A549 treated with Mapracorat at 1 μM for 4 hours (cell line): ENCODE measurements around the gene KPNA1. TPM values are rescaled to one million over a fixed set of nuclear protein-coding genes. Genes with fewer than 3 reads are reported as not detected.

ENCODE experiments used
- total RNA-seq: library from RNA; stranded (reverse); fragments of 200-300 nt; extraction: Qiagen RNA extraction; gene quantifications from 5 replicates; pipeline ENCODE4 v1.2.3, GENCODE V29; 2022

KPNA1 gene
- total RNA-seq: 54.3 to 67.7 TPM (median 63.5 TPM) in 5 replicates

DNA sequence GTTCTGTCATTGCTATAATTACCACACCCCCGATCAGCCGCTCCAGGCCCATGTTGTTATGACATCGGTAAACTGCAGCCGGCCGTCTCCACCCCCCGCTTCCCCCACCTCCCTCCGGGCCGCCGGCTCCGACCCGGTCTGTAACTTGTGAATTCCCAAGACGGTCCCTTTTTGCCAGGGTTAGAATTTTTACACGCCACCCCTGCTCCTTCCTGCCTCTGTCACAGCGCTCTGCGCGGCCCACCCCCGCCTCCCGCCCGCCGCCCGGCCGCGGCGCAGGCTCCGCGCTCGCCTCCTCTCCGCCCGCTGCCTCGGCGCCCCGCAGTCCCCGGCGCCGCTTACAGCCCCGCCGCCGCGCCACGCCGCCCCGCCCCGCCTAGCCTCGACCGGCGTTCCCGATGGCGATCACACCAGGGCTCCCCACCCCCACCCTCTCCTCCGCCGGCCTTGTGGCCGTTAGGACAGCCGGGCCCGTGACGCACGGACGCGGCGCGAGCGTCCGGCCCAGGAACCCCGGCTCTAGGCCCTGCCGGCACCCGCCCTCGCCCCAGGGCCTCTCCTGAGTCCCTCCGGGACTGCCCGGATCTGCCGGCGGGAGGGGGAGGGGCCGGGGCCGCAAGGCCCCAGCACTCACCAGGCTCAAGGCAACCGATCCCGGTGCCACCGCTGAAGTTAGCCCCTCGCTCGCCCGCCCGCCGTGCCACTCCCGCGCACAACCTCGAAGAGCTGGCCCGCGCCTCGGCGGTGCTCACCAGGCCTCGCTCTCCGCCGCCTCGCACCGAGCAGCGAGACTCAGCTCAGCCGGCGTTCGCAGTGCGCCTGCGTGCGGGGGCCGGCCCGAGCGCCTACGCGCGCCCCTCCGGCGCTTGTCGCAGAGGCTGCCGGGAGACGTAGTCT, at the start of gene KPNA1:
TSS of gene KPNA1 (minus strand) at position 817 of the 897 bp plus-strand sequence. CDS start 18,374 bp downstream, outside the sequence.

DNA sequence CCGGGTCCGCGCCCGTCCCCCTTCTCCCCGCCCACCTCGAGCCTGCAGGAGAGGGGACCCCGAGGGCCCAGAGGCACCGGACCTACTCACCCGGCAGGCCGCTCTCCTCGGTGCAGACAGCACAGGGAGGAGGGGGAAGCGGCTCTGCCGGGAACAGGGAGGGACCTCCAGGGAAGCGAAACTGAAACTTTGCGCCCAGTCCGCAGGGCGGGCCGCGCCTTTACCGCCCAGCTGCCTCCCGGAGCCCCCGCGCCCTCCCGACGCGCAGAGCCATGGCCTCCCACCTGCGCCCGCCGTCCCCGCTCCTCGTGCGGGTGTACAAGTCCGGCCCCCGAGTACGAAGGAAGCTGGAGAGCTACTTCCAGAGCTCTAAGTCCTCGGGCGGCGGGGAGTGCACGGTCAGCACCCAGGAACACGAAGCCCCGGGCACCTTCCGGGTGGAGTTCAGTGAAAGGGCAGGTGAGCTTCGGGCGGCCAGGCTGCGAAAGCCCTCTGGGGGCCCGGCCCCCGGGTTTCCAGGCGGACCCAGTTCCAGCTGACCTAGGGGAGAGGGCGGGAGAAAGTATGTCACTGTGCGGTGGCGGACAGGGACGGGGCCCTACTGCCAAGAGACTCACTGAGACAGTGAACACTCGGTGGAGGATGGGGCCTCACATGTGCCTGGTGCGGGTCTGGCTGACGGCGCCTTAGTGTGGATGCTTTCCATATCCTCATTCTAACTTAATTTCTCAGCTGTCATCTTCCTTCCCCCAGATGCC, 49.6 kb upstream of the KPNA1 start, which contains the start of the genes DTX3L and PARP9:
TSS of gene DTX3L (plus strand) at position 184 of the 758 bp plus-strand sequence. CDS start at position 273, 89 bp downstream.
TSS of gene PARP9 (minus strand) at position 146 of the 758 bp plus-strand sequence. CDS start 4,680 bp downstream, outside the sequence.

DNA sequence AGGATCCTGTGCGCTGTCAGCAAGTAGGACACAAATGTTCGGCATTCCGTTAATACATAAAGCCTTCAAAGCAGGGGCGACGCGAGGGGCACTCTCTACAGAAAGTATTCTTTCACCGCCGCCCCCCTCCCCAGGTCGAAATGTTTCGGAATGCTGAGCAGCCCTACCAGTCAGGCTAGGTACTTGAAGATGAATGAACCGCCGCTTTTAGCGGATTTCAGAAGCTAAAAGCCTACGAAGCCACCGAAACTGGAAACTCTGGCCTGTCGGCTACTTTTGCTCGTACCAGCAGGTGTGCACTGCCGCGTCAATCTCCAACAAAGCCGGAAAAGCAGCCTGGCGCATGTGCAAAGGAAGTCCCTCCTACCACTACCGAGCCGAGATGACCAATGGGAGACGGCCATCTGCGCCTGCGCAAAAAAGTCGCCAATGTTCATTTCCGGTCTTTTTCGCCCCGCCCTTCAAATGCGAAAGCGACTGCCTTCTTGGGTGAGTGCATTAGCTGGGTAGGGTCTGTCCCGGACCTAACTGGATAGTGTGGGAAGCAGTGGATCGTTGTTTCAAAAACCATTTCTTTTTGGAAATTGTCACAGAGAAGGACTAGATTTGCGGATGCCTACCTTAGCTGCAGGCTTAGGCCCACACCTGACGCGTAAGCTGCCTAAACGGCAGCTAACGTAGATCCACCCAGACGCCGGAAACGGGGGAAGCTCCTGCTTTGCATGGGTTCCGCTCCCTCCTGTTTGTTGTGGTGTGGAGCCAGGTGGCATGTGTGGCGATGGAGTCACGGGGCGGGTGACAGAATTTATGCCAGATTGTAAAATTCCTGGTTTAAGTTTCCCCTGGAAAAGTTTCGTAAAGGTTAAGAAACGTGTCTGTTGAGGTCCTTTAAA, 98.7 kb downstream of the KPNA1 start, which contains the start of gene WDR5B:
TSS of gene WDR5B (minus strand) at position 301 of the 893 bp plus-strand sequence. CDS start 534 bp downstream, outside the sequence.

DNA sequence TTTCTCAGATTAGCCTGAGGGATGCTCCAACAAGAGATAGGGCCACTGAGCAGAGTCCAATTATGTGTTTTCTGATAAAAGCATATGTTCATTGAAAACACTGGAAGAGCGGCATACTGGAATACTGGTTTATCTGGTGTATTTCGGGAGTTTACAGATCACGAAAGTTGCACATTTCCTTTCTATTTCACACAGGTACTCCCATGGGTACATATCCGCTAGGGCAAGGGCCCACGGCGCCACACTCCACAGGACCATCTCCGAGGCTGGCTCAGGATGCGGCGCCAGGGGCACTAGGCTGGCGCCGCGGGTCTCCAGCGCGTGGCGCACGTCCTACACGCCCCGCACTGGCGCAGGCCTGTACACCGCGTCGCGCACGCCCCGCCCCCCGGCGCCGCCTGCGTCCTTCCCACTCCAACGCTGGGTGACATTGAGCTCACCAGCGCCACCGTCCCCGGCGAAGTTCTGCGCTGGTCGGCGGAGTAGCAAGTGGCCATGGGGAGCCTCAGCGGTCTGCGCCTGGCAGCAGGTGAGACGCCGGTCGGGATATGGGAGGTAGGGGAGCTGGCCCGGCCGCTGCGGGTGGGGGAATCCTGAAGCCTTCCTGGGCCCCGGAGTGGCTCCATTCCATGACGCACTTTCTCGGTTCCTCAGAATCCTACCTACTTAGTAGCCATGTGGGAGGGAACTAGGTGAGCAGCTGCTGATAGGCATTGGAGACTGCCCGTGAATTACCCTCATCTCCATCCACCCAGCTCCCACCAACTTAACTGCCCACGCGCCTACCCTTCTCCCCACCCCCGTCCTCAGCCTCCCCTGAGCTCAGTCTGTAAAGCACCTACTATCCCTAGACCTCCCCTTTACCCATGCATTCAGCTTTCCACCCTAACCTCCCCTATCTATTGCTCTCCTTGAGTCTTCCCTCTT, 130.7 kb downstream of the KPNA1 start, which contains the start of gene FAM162A:
TSS of gene FAM162A (plus strand) at position 412 of the 927 bp plus-strand sequence. CDS start at position 496, 84 bp downstream.

GRCh38 chr3:122382888-122383666, 131.7 kb downstream of the KPNA1 start, which contains the start of gene MIX23:
Gene MIX23 (minus strand): TSS chr3:122383231. CDS start chr3:122383224, 7 bp downstream.

Other genes with a start within 250 kb of the KPNA1 start
- 0.93 to 1.4 TPM (median 1.1 TPM) in 5 replicates for gene CSTA, start 189.7 kb downstream of the KPNA1 start, total RNA-seq
- 42.8 to 76.4 TPM (median 50.1 TPM) in 5 replicates for gene MIX23, start 131.7 kb downstream of the KPNA1 start, total RNA-seq
- gene FAM162A, start 130.8 kb downstream of the KPNA1 start, total RNA-seq: 31.3 to 36.7 TPM (median 34.7 TPM) in 5 replicates
- 2.5 to 3.7 TPM (median 3.4 TPM) in 5 replicates for gene WDR5B, start 98.9 kb downstream of the KPNA1 start, total RNA-seq
- 5.1 to 6.1 TPM (median 5.5 TPM) in 5 replicates for gene PARP9, start 49.4 kb upstream of the KPNA1 start, total RNA-seq
- 7.2 to 9.0 TPM (median 8.1 TPM) in 5 replicates for gene DTX3L, start 49.4 kb upstream of the KPNA1 start, total RNA-seq
- gene PARP15, start 62.7 kb upstream of the KPNA1 start, total RNA-seq: not detected in 5 replicates
- 7.6 to 9.2 TPM (median 8.3 TPM) in 5 replicates for gene PARP14, start 165.9 kb upstream of the KPNA1 start, total RNA-seq